Immature natural killer cell (primary cell): ENCODE results near the gene CLK2. TPM values are rescaled to one million over a fixed set of nuclear protein-coding genes. Genes with fewer than 3 reads are reported as not detected.

ENCODE experiments used
- DNase-seq, 3 donors: peaks; one replicate each; pipeline ENCODE4 v3.0.0; 2022; ENCODE audit warnings: mixed read lengths in 1 of 3
- H3K27ac Mint-ChIP-seq, 6 donors: one replicate each; pipeline ENCODE4 v1.8.0; 2020; ENCODE audit warnings: mixed read lengths in 6 of 6, mild to moderate bottlenecking in 5 of 6, inconsistent platforms in 4 of 6, moderate library complexity in 3 of 6
- H3K27me3 Mint-ChIP-seq, 3 donors: one replicate each; pipeline ENCODE4 v1.8.0; 2020 to 2021; ENCODE audit warnings: low read depth in 3 of 3, mild to moderate bottlenecking in 3 of 3, mixed read lengths in 3 of 3, moderate library complexity in 3 of 3, inconsistent platforms in 1 of 3
- H3K36me3 Mint-ChIP-seq, 3 donors: one replicate each; pipeline ENCODE4 v1.8.0; 2020; ENCODE audit warnings: mixed read lengths in 3 of 3, inconsistent platforms in 2 of 3, mild to moderate bottlenecking in 2 of 3
- H3K4me1 Mint-ChIP-seq, 2 donors: one replicate each; pipeline ENCODE4 v1.8.0; 2020; ENCODE audit warnings: inconsistent platforms in 2 of 2, mild to moderate bottlenecking in 2 of 2, mixed read lengths in 2 of 2, moderate library complexity in 1 of 2
- H3K4me3 Mint-ChIP-seq, 5 donors: one replicate each; pipeline ENCODE4 v1.8.0; 2020; ENCODE audit warnings: mild to moderate bottlenecking in 5 of 5, mixed read lengths in 5 of 5, inconsistent platforms in 3 of 5, moderate library complexity in 3 of 5
- H3K9me3 Mint-ChIP-seq, 6 donors: one replicate each; pipeline ENCODE4 v1.8.0; 2020; ENCODE audit warnings: mild to moderate bottlenecking in 6 of 6, mixed read lengths in 6 of 6, inconsistent platforms in 4 of 6, moderate library complexity in 3 of 6
- polyA plus RNA-seq, 3 donors: library from polyadenylated mRNA; unstranded; fragments of 300-500 nt; fragmentation: Illumina TruSeq; gene quantifications; one replicate each; pipeline ENCODE4 v1.2.3, GENCODE V29; 2021

CLK2 gene
- polyA plus RNA-seq, 3 donors from 2014 or later = 5.8 to 15.6 (median 6.2) TPM

- Mint-ChIP-seq H3K9me3 (no peaks in the 10 kb centered on the region), H3K4me1 (peaks cover 24 to 36% of the 10 kb centered on the region in 2 donors), H3K36me3 (peaks cover 19 to 35% (median 20%) of the 10 kb centered on the region in 3 donors), H3K4me3 (no peak overlapping the region), H3K27me3 (peaks cover 2 to 4% (median 4%) of the 10 kb centered on the region in 3 donors), H3K27ac (no peak overlapping the region)
- no peak for DNase-seq
These were observed 3.9 kb downstream of the CLK2 start for GRCh38 chr1:155269381-155269780.

- no peak for DNase-seq
- peaks cover 21 to 36% of the 10 kb centered on the region in 2 donors for H3K4me1 Mint-ChIP-seq
- H3K36me3 Mint-ChIP-seq = peaks cover 20 to 35% (median 25%) of the 10 kb centered on the region in 3 donors
- no peak overlapping the region for H3K27ac Mint-ChIP-seq
- H3K9me3 Mint-ChIP-seq = no peaks in the 10 kb centered on the region
- H3K27me3 Mint-ChIP-seq = peaks cover 0 to 4% (median 1%) of the 10 kb centered on the region in 3 donors
- H3K4me3 Mint-ChIP-seq = no peak overlapping the region
These were observed 4.7 kb downstream of the CLK2 start for GRCh38 chr1:155268630-155269029.

GRCh38 chr1:155267373-155267772 is 5.9 kb downstream of the CLK2 start:
- Mint-ChIP-seq H3K4me3 (no peak overlapping the region), H3K4me1 (peaks cover 20 to 38% of the 10 kb centered on the region in 2 donors), H3K36me3 (peaks cover 20 to 35% (median 25%) of the 10 kb centered on the region in 3 donors)

GRCh38 chr1:155266553-155266952 is 6.8 kb downstream of the CLK2 start:
- H3K4me3 Mint-ChIP-seq = no peak overlapping the region
- peaks cover 20 to 35% (median 25%) of the 10 kb centered on the region in 3 donors for H3K36me3 Mint-ChIP-seq
- no peak for DNase-seq
- peaks cover 22 to 38% of the 10 kb centered on the region in 2 donors for H3K4me1 Mint-ChIP-seq
- H3K27me3 Mint-ChIP-seq = peaks cover 0 to 5% (median 4%) of the 10 kb centered on the region in 3 donors
- H3K27ac Mint-ChIP-seq = no peak overlapping the region
- H3K9me3 Mint-ChIP-seq = no peaks in the 10 kb centered on the region

More at GRCh38 chr1:155267373-155267772, 5.9 kb downstream of the CLK2 start:
- no peak for DNase-seq
- Mint-ChIP-seq H3K27ac (peak overlapping the region in 1 of 6 donors; percentile 29), H3K9me3 (no peaks in the 10 kb centered on the region), H3K27me3 (peaks cover 0 to under 1% (median 0%) of the 10 kb centered on the region in 3 donors)

DNA sequence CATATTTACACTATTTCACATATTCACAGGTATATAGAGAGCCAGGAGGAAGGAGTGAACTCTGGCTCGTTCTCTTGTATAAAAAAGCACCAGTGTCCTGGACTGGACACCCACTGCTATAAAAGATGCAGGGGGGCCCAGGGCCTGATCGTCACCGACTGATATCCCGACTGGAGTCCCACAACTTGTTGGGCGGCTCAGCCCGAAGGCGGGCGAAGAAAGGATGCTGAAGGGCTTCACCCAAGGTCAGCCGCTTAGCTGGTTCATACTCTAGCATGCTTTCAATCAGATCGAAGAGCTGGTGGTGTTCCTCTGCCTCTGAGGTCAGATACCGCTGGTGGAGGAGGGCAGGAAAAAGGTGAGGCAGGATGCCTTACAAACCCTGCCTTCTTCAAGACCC is 10.2 kb downstream of the CLK2 start:
- Mint-ChIP-seq H3K36me3 (peaks cover 10 to 32% (median 25%) of the 10 kb centered on the region in 3 donors), H3K4me3 (peak overlapping the region; percentile 41 to 100 (median 95)), H3K27ac (peak overlapping the region; percentile 83 to 96 (median 90)), H3K27me3 (peaks cover 0 to 5% (median 4%) of the 10 kb centered on the region in 3 donors), H3K9me3 (no peaks in the 10 kb centered on the region), H3K4me1 (peaks cover 30 to 39% of the 10 kb centered on the region in 2 donors)
- DNase-seq = no peak

- H3K4me1 Mint-ChIP-seq = peaks cover 31 to 39% of the 10 kb centered on the region in 2 donors
- peaks cover 0 to 5% (median 4%) of the 10 kb centered on the region in 3 donors for H3K27me3 Mint-ChIP-seq
- peak within 1 kb of the TSS; percentile 85 to 98 (median 93) for H3K27ac Mint-ChIP-seq
- peak within 1 kb of the TSS; percentile 94 to 100 (median 96) for H3K4me3 Mint-ChIP-seq
- H3K9me3 Mint-ChIP-seq = no peaks in the 10 kb centered on the region
- peaks cover 15 to 28% (median 22%) of the 10 kb centered on the region in 3 donors for H3K36me3 Mint-ChIP-seq
- DNase-seq = peak; percentile 87 to 89 (median 89)
These were observed 11.2 kb downstream of the CLK2 start, which contains the start of gene SCAMP3 for GRCh38 chr1:155261852-155262673. Gene SCAMP3, minus strand, starts transcription at chr1:155262360. Its CDS starts 209 bp downstream, at chr1:155262151.

GRCh38 chr1:155261493-155261851 is 11.8 kb downstream of the CLK2 start:
- Mint-ChIP-seq H3K27me3 (peaks cover 0 to 5% (median 4%) of the 10 kb centered on the region in 3 donors), H3K4me3 (peak overlapping the region; percentile 94 to 100 (median 96)), H3K27ac (peak overlapping the region; percentile 85 to 98 (median 93)), H3K4me1 (peaks cover 37 to 39% of the 10 kb centered on the region in 2 donors), H3K36me3 (peaks cover 13 to 29% (median 24%) of the 10 kb centered on the region in 3 donors), H3K9me3 (no peaks in the 10 kb centered on the region)
- DNase-seq = no peak

GRCh38 chr1:155260276-155260675 is 13.0 kb downstream of the CLK2 start:
- H3K4me1 Mint-ChIP-seq = peaks cover 43 to 48% of the 10 kb centered on the region in 2 donors
- peaks cover 0 to 5% (median 4%) of the 10 kb centered on the region in 3 donors for H3K27me3 Mint-ChIP-seq
- peaks cover 9 to 25% (median 18%) of the 10 kb centered on the region in 3 donors for H3K36me3 Mint-ChIP-seq
- peak overlapping the region in 3 of 6 donors; percentile 30 to 83 (median 31) for H3K27ac Mint-ChIP-seq
- H3K9me3 Mint-ChIP-seq = no peaks in the 10 kb centered on the region
- DNase-seq = no peak
- peak overlapping the region in 2 of 5 donors; percentile 29 to 94 for H3K4me3 Mint-ChIP-seq

DNA sequence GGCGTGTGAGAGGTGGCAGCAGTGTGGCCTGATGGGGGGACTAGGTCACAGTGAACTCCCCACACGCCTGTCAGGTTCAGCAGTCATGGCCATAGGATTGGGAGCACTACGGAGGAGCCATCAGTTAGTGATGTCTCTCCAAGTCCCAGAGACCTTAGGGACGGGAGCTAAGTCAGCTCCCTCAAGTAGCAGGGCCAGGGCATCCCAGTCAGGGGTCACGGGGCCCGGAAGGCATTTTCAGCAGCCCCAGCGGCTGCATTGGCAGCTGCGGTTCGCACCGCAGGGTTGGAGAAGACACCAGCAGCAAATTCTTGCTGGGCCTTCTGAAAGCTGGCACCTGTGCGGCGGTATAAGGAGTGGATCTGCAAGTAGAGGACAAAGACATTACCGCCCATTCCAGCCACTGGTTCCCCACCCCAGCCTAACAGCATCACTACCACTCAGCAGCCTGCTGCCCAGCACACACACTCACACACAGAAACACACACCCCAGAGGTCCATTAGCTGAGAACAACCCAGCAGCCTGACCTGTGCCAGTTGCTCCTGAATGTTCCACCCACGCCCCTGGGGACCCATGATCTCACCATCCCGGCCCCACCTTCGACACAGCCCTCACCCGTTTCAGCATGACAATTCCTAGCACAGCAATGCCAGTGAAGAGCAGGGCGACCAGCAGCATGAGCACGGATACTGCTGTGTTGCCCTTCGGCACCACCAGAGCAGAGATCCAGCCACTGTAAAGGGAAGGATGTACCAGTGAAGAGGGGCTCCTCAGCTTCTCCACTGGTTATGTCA is 17.0 kb downstream of the CLK2 start:
- Mint-ChIP-seq H3K27ac (peak overlapping the region; percentile 11 to 64 (median 38)), H3K4me1 (peaks cover 36% of the 10 kb centered on the region in 2 donors), H3K9me3 (no peaks in the 10 kb centered on the region), H3K36me3 (peaks cover 9 to 19% (median 12%) of the 10 kb centered on the region in 3 donors), H3K27me3 (no peaks in the 10 kb centered on the region), H3K4me3 (peak overlapping the region; percentile 69 to 81 (median 79))
- DNase-seq = no peak

GRCh38 chr1:155255243-155256007 is 17.9 kb downstream of the CLK2 start, which contains the start of gene ENTREP3:
Gene ENTREP3, minus strand, starts transcription at chr1:155255483. Its CDS starts 606 bp downstream, at chr1:155254877.
- DNase-seq = peak; percentile 56 to 62 (median 61)
- Mint-ChIP-seq H3K4me3 (peak within 1 kb of the TSS; percentile 77 to 83 (median 80)), H3K9me3 (no peaks in the 10 kb centered on the region), H3K36me3 (peaks cover 9 to 19% (median 12%) of the 10 kb centered on the region in 3 donors), H3K4me1 (peaks cover 34% of the 10 kb centered on the region in 2 donors), H3K27me3 (peaks cover 0 to 2% (median 0%) of the 10 kb centered on the region in 3 donors), H3K27ac (peak within 1 kb of the TSS; percentile 9 to 75 (median 56))

GRCh38 chr1:155254714-155255242 is 18.5 kb downstream of the CLK2 start:
- Mint-ChIP-seq H3K9me3 (no peaks in the 10 kb centered on the region), H3K4me3 (peak overlapping the region; percentile 77 to 83 (median 80)), H3K4me1 (peaks cover 30 to 33% of the 10 kb centered on the region in 2 donors), H3K27me3 (peaks cover 0 to 2% (median 0%) of the 10 kb centered on the region in 3 donors), H3K36me3 (peaks cover 6 to 17% (median 12%) of the 10 kb centered on the region in 3 donors), H3K27ac (no peak overlapping the region)
- DNase-seq = no peak

GRCh38 chr1:155254228-155254713 is 19.0 kb downstream of the CLK2 start:
- no peaks in the 10 kb centered on the region for H3K9me3 Mint-ChIP-seq
- peaks cover 30 to 33% of the 10 kb centered on the region in 2 donors for H3K4me1 Mint-ChIP-seq

More at GRCh38 chr1:155254228-155254713, 19.0 kb downstream of the CLK2 start:
- peaks cover 0 to 2% (median 0%) of the 10 kb centered on the region in 3 donors for H3K27me3 Mint-ChIP-seq
- peak overlapping the region; percentile 72 to 83 (median 78) for H3K4me3 Mint-ChIP-seq
- H3K36me3 Mint-ChIP-seq = peaks cover 6 to 17% (median 12%) of the 10 kb centered on the region in 3 donors
- DNase-seq = no peak
- peak overlapping the region in 1 of 6 donors; percentile 71 for H3K27ac Mint-ChIP-seq
